ENCODE data around the gene LHX5.

- no peak for TF ChIP-seq CTCF (IDR thresholded peaks at IDR 0.05)
- no peak for TF ChIP-seq POLR2A (IDR thresholded peaks at IDR 0.05)
- TF ChIP-seq EP300 (IDR thresholded peaks at IDR 0.05) = no peak
These were observed 26.0 kb downstream of the LHX5 start for GRCh38 chr12:113445544-113446171.

All from ovary (tissue), 3 donors.